ENCODE measurements around the gene PPP1R2B. TPM values are rescaled to one million over a fixed set of nuclear protein-coding genes. Genes with fewer than 3 reads are reported as not detected.

PPP1R2B gene
- total RNA-seq = 0.03 and 0.07 TPM in 2 replicates

DNA sequence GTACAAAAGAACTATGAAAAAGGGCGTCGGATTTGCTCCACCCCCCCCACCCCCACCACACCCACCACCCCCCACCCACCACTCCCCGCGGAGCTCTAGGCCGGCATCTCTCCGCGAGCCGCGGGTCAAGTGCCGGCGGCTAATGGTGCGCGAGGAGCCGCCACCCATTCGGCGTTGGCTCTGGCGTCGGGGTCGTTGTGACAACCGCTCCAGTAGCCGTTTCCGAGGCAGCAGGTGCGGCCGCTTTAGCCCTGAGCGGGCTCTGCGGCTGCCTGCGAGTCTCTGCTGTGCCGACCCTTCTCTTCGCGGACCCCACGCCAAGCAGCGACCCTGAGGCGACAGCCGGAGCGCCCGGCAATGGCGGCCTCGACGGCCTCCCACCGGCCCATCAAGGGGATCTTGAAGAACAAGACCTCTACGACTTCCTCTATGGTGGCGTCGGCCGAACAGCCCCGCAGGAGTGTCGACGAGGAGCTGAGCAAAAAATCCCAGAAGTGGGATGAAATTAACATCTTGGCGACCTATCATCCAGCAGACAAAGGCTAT lies at the start of gene PPP1R2B:
TSS of gene PPP1R2B (plus strand) at position 90 of the 546 bp plus-strand sequence. CDS start at position 358, 268 bp downstream.

Other genes starting within 250 kb of the PPP1R2B start
- not detected in 2 replicates for gene TIMD4, start 112.9 kb downstream of the PPP1R2B start, total RNA-seq
- not detected in 2 replicates for gene HAVCR1, start 208.8 kb downstream of the PPP1R2B start, total RNA-seq

All from smooth muscle cell of the pulmonary artery (primary cell).